Activated naive CD8-positive, alpha-beta T cell treated with anti-CD3 and anti-CD28 coated beads, Interleukin-2, amount 50 U/mL, for 16 hours (primary cell): ENCODE results near the gene KLHL11.

Experiments used
- DNase-seq: peaks from one replicate; pipeline ENCODE4 v3.0.0-alpha.2; 2020; ENCODE audit warnings: low read depth, low spot score

Gene KLHL11, protein sequence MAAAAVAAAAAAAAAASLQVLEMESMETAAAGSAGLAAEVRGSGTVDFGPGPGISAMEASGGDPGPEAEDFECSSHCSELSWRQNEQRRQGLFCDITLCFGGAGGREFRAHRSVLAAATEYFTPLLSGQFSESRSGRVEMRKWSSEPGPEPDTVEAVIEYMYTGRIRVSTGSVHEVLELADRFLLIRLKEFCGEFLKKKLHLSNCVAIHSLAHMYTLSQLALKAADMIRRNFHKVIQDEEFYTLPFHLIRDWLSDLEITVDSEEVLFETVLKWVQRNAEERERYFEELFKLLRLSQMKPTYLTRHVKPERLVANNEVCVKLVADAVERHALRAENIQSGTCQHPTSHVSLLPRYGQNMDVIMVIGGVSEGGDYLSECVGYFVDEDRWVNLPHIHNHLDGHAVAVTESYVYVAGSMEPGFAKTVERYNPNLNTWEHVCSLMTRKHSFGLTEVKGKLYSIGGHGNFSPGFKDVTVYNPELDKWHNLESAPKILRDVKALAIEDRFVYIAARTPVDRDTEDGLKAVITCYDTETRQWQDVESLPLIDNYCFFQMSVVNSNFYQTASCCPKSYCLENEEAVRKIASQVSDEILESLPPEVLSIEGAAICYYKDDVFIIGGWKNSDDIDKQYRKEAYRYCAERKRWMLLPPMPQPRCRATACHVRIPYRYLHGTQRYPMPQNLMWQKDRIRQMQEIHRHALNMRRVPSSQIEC

DNA sequence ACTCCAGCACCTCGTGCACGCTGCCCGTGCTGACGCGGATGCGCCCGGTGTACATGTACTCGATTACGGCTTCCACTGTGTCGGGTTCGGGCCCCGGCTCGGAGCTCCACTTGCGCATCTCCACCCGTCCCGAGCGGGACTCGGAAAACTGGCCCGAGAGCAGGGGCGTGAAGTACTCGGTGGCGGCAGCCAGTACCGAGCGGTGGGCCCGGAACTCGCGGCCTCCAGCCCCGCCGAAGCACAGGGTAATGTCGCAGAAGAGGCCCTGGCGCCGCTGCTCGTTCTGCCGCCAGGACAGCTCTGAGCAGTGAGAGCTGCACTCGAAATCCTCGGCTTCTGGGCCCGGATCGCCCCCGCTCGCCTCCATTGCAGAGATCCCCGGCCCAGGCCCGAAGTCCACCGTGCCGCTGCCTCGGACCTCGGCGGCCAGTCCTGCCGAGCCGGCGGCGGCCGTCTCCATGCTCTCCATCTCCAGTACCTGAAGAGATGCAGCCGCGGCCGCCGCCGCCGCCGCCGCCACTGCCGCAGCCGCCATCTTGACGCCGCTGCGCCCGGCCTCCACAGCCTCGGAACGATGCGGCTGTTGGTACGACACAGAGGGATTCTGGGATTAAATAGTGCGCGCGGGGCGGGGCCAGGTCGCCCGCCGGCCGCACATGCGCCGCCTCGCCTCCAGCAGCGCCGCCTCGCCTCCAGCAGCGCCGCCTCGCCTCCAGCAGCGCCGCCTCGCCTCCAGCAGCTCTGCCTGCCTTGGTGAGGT is at the start of gene KLHL11:
KLHL11 (minus strand) TSS at position 588 of the 760 bp plus-strand sequence; CDS start at position 535, 53 bp downstream.
- peak; percentile 68 for DNase-seq

- no peak for DNase-seq
These were observed 49.8 kb upstream of the KLHL11 start for GRCh38 chr17:41915020-41915419.

DNA sequence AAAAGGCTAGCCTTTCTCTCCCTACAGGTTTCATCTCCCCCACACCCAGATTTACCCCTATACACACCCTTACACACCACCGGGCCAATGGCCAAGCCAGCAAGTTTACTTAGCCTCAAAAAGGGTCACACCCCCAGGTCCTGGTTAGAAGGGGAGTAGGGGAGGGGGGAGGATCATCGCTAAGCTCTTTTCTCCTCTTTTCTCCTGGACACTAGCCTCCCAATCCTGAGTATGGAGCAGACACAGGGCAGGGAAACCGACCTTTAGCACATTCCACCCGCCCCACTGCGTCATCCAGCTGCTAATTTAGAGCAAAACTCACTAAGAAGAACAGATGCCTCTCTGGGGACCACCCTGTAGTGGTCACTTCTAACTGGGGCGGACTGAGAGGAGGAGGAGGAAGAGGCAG is 49.1 kb upstream of the KLHL11 start:
- no peak for DNase-seq

DNA sequence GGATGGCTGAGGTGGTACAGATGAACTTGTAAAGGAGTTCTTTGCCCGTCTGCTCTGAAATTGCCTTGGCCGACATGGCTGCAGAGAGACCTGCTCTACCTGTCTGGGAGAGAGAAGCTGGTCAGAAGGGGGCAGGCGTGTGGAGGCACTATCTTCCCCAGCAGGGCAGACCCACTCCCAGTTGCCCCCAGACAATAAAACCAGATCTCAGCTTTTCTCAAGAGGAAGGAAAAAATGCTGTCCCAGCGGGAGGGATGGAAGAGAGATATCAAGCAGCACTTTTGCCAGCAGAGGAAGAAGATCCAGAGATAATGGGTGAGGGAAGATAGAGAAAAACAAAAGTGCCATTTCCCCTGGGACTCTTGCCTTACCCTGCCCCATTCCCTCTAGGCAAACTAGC is 48.6 kb upstream of the KLHL11 start:
- DNase-seq = no peak

DNA sequence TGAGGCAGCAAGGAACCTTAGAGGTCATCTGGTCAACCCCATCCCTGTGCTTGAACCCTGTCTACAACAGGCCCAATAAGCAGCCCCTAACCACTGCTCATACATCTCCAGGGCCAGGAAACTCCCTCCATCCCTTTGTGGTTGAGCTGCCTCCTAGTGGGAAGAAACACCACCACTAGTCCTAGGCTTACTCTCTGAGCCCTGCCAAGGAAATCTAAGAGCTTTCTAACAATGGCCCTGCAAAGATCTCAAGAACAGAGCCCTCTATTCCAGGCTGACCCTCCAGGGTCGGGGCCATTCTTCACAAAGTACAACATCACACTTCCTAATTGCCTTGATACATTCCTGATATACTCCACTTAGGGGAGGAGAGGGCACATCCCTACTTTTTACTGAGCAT is 47.7 kb upstream of the KLHL11 start:
- no peak for DNase-seq

- no peak for DNase-seq
These were observed 45.6 kb upstream of the KLHL11 start for GRCh38 chr17:41910701-41911391.

DNA sequence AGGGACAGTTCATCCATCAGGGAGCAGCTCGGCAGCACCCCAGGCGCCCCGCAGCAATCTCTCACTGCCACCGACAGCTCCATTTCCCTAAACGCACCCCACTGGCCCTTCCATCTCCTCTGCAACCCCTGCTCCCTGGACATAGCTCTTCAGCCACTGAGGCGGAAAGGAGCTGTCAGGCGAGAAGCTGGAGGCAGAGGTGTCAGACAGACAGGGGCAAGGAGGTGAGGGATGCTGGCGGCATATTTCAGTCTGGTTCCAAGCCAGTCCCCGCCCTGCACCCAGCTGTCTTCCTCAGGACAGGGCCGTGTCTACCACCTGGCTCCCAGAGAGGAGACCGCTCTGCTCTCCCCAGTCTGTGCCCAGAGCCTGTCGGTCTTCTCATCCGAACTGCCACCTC is 43.9 kb upstream of the KLHL11 start:
- no peak for DNase-seq

DNA sequence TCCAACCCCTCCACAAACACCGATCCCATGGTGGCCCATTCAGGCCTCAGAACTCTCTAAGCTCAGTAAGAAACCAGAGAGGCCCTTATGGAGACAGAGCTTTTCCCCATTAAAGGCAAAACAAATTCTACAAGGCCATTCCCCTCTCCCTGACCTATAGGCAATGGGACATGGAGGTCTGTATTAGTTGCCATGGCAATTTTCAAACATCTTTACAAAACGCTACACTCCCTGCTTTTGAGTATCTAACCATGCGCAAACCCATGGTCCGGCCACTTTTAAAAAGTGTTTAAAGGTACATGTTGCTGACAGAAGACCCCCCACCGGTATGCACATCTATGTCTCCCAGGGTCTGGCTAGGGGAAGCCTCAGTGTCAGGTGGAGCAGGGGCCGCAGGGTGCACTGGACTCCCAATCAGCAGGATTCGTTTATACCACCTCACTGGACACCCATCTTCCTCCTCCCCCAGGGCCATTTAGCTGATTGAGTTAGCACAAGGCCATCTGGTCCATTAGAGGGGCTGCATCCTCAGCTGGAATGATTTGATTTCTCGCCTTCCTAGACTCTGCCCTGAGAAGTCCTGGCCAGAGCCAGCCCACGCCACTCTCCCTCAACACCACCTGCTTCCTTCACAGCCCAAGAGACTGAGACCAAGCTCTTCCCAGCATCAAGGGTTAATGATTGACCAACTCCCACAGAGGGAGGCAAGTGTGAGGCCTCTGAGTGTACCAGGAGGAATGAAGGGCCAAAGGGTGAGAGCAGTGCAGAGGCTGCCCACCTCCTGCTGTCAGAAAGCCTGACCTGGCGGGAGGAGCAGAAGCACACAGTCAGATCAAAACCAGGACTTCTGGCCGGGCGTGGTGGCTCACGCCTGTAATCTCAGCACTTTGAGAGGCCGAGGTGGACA is 42.7 kb upstream of the KLHL11 start:
- no peak for DNase-seq

DNA sequence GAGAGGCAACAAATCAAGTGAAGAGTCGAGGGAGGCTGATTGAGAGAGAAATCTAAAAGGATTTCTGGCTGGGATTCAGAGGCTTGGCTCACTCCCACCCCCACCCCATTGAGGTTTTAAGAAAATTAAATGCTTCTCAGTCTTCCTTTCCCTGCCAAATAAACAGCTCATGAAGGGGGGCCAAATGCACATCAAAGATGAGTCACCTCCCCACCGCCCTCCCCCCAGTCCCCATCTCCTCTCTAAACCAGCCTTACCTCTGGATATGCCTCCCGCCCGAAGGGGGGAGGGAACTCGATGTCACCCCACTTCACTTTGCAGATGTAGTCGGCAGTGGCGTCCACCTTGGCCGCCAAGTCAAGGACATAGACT is 41.9 kb upstream of the KLHL11 start:
- no peak for DNase-seq

GRCh38 chr17:41906465-41907184 is 41.4 kb upstream of the KLHL11 start:
- no peak for DNase-seq

GRCh38 chr17:41905172-41905571 is 39.9 kb upstream of the KLHL11 start:
- no peak for DNase-seq

- no peak for DNase-seq
These were observed 39.1 kb upstream of the KLHL11 start for GRCh38 chr17:41904242-41904841.

DNA sequence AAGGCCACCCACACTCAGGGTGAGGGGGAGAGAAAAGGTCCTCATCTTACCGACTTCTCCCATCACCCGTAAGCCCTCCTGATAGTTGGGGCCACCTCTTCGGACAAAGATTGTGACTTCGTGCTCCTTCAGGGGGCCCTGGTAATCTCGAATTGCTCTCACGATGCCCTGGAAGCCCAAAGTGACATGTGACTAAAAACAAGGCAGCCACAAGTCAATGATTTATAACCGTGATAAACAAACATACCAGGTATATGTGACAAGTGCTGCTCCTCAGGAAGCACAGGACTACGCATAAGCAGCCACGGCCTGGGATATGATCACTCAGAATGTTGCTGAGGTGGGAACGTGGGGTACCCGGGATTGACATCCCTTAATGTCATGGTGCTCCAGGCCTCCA is 36.4 kb upstream of the KLHL11 start:
- no peak for DNase-seq

DNA sequence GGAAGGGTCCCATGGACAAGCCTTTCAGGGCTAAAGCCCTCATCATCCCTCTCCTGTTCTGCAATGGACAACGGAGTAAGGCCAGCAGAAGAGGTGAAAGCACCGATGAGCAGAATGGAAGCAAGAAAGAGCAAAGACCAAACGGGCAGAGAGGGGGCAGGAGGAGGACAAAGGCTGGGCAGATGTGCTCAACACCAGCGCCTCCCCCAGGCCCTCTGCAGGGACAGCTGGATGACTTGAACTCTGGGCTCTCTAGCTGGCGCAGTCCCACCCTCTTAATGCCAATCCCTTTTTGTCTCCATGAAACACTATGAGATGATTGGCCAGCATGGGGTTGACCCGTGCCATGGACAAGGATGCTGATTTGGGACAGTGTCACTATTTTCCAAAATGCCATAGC is 31.5 kb upstream of the KLHL11 start:
- no peak for DNase-seq

GRCh38 chr17:41895617-41896016 is 30.4 kb upstream of the KLHL11 start:
- no peak for DNase-seq

DNA sequence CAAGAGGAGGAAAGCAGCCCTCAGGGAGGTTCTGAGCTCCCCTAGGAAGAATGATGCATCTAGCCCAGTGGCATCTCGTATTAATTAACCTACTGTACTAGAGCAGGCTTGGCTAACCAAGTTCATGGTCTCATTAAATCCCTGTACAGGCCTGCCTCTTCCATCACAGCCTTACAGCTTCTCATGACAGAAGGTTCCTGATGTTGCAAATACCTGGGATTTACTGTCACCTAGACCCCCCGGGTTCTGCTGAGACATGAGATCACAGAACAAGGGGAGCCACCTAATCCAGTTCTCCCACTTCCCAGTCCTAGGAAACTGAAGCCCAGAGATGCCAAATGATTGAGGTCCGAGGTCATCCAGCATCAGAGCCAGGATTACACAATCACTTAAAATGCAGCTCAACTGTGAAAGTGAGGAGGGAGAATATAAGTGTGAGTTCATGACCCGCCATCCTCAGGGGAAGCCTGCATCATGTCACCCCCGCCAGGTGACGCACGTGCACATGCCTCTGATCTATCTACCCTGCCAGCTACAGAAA is 29.6 kb upstream of the KLHL11 start:
- DNase-seq = no peak

DNA sequence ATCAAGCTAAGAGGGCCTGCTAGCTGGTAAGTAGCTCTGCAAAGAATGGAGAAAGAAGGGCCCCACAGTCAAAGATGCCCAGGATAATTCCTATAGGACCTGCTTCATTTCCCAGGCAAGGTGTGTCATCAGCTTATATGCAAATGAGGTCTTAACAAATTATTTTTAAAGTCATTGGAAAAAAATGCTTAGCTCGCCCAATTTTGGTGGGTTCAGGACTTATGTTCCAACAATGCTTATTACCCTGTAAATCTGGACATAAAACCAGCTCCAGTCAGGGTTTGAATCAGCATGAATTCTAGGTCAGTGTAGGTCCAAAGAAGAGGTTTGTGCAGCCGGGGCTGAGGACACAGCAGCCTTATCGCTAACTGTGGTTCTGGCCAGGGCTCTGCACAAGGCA is 28.2 kb upstream of the KLHL11 start:
- no peak for DNase-seq

GRCh38 chr17:41892021-41892376 is 26.8 kb upstream of the KLHL11 start:
- no peak for DNase-seq
